ENCODE results near the gene STK31. TPM values are rescaled to one million over a fixed set of nuclear protein-coding genes. Genes with fewer than 3 reads are reported as not detected.

STK31 gene
- total RNA-seq, 1 donor from 2014 or later = not detected

DNA sequence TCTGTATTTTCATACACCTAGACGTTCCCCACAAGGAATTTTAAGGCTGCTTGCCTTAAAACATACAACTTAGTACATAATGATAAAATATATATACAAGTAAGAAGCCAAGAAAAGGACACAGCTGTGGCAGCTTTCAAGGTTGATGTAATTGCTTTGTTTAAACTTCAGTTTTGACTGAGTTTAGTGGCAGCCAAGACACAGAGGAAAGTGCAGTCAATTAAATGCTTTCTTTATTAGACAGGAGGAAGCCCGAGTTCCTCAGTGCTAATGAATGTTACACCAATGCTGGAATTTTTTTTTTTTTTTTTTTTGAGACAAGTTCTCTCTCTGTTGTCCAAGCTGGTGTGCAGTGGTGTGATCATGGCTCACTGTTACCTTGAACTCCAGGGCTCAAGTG, 11.2 kb upstream of the STK31 start:
- Histone ChIP-seq H3K9me3 (replicated peaks) (no peaks in the 10 kb centered on the region), H3K4me1 (no peaks in the 10 kb centered on the region), H3K27ac (replicated peaks) (no peak overlapping the region), H3K4me3 (no peak overlapping the region), H3K27me3 (ENCODE audit: low read depth) (no peaks in the 10 kb centered on the region), H3K36me3 (peaks cover 41% of the 10 kb centered on the region)
- intact Hi-C loops (cut with micrococcal nuclease) = no loop called here
- TF ChIP-seq CTCF (IDR thresholded peaks at IDR 0.05; ENCODE audit: borderline replicate concordance) = no peak
- DNase-seq = no peak

DNA sequence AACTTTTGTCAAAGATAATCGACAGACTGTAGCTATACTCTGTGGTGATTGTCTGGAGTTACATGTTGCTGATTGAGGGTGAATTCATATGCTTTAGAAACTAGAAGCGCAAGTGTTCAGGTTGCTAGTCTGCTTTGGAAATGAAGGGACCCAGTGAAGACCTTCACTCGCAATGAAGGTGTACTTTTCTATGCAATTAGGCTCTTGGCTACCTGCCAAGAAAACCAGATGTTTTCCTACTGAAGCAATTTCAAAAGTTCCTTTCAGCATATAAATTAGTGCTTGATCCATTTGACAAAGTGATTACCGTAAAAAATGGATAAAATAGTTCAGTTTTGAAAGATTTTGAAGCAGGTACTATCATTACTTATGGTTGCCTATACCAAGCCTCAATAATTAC, 10.0 kb upstream of the STK31 start:
- Histone ChIP-seq H3K27me3 (ENCODE audit: low read depth) (no peaks in the 10 kb centered on the region), H3K4me1 (no peaks in the 10 kb centered on the region), H3K36me3 (peaks cover 41% of the 10 kb centered on the region), H3K9me3 (replicated peaks) (no peaks in the 10 kb centered on the region), H3K4me3 (no peak overlapping the region), H3K27ac (replicated peaks) (no peak overlapping the region)
- DNase-seq = no peak
- intact Hi-C loops (cut with micrococcal nuclease) = no loop called here
- no peak for TF ChIP-seq CTCF (IDR thresholded peaks at IDR 0.05; ENCODE audit: borderline replicate concordance)

DNA sequence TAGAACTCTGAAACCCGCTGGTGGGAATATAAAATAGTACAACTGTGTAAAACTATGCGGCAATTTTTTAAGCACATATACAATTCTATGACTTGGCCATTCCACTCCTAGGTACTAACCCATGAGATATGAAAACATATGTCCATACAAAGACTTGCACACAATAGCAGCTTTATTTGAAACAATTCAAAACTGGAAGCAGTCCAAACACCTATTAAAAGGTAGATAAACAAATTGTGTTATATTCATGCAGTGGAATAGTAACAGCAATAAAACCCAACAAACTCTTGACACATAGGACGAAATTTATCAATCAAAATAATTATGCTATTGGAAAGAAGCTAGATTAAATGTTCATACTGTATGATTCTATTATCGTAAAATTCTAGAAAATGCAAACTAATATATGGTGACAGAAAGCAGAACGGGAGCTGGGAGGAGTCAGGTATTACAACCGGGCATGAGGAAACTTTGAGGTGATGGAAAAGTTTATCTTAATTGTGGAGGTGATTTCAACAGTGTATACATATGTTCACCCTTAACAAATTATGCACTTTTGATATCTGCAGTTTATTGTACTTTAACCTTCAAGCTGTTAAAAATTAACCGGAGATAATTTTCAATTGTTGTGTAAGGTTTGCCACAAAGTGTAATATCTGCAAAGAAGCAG, 803 bp upstream of the STK31 start:
- no peak for TF ChIP-seq CTCF (IDR thresholded peaks at IDR 0.05; ENCODE audit: borderline replicate concordance)
- peaks cover 17% of the 10 kb centered on the region for H3K36me3 ChIP-seq
- peaks cover 15% of the 10 kb centered on the region for H3K9me3 ChIP-seq (replicated peaks)
- H3K27me3 ChIP-seq (ENCODE audit: low read depth) = no peaks in the 10 kb centered on the region
- no peak overlapping the region for H3K27ac ChIP-seq (replicated peaks)
- no peak overlapping the region for H3K4me3 ChIP-seq
- no peak for DNase-seq
- intact Hi-C loops (cut with micrococcal nuclease) = no loop called here
- no peaks in the 10 kb centered on the region for H3K4me1 ChIP-seq

- peak; percentile 69 for TF ChIP-seq CTCF (IDR thresholded peaks at IDR 0.05; ENCODE audit: borderline replicate concordance)
- Histone ChIP-seq H3K27me3 (ENCODE audit: low read depth) (no peaks in the 10 kb centered on the region), H3K4me1 (no peaks in the 10 kb centered on the region), H3K9me3 (replicated peaks) (no peaks in the 10 kb centered on the region), H3K4me3 (no peak overlapping the region), H3K27ac (replicated peaks) (no peak overlapping the region), H3K36me3 (no peaks in the 10 kb centered on the region)
- intact Hi-C loops (cut with micrococcal nuclease) = loop anchor here (1.0 to 5.0 kb wide), 2 partner anchors 142 to 165 kb away; no protein-coding TSS in a partner anchor
- no peak for DNase-seq
Observed at GRCh38 chr7:23712368-23713284, 2.6 kb downstream of the STK31 start.

- Histone ChIP-seq H3K36me3 (no peaks in the 10 kb centered on the region), H3K27ac (replicated peaks) (no peak overlapping the region), H3K9me3 (replicated peaks) (no peaks in the 10 kb centered on the region), H3K4me1 (no peaks in the 10 kb centered on the region), H3K27me3 (ENCODE audit: low read depth) (no peaks in the 10 kb centered on the region), H3K4me3 (no peak overlapping the region)
- DNase-seq = no peak
- no peak for TF ChIP-seq CTCF (IDR thresholded peaks at IDR 0.05; ENCODE audit: borderline replicate concordance)
- intact Hi-C loops (cut with micrococcal nuclease) = loop anchor here (5.0 kb wide), 1 partner anchor 166 kb away; no protein-coding TSS in a partner anchor
Observed at GRCh38 chr7:23713285-23714149, 3.5 kb downstream of the STK31 start.
